GM04503 (cell line): Measurements from ENCODE around the gene DNAJC12.
"Not testable (repeated sequence)": the region's sequence is repeated elsewhere in the genome, so short reads cannot be mapped to it uniquely, and the experiment has no call there.

Source experiments
- DNase-seq: peaks from one replicate; pipeline ENCODE4 v3.0.0-alpha.2; 2012; ENCODE audit warnings: low read depth

DNAJC12 gene

DNA sequence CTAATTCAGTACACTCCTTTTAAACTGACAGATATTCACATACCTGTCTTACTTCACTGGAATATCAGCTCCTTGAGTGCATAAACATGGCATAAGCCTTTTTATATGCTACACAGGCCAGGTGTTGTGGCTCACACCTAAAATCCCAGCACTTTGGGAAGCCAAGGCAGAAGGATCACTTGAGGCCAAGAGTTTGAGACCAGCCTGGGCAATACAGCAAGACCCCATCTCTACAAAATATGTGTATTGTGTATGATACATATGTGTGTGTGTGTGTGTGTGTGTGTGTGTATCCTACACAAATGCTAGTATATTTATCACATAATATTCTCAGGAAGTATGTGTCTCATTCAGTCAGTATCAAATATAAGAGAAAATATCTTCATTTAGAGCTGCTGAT lies 45.3 kb downstream of the DNAJC12 start:
- DNase-seq: no peak

DNA sequence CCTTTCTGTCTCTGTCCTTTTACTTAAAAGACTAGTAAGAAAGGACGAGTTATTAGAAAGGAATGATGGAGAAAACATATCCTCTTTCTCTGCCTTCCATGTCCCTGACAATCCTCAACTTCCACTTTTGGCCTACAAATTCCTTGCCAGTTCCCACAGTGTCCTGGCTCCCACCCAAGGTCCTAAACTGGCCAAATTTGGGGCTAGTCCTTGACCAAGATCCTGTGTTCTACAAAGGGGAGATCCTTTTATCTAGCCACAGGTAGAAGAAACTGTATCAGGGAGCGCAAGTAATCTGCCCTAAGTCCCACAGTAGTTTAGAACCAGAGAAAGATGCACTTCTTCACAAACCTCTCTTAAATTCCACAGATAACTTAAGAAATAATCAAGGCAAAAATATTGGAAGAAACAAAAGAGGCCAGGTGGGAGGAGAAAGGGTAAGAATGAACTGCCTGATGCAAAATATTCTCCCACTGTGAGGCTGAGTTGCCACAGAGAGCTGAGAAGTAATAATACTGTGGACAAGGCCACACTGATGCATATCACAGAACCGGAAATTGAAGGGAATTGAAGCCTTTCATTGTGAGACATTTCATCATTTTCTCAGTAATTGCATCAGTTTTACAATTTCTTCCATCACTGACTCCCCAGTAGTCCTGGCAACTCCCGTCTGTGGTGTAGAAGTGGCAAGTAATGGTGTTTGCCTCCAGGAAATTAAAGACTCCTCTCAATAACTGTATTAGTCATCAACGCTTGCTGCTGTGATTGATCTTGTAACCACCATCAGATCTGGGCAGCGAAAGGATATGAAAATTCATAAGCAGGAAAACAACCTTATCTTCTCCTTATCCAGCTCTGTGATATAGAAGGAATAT lies 47.2 kb downstream of the DNAJC12 start:
- peak; percentile 11 for DNase-seq

- DNase-seq: no peak
Measured at GRCh38 chr10:67789769-67790168, 48.2 kb downstream of the DNAJC12 start.

GRCh38 chr10:67788028-67788886 lies 49.7 kb downstream of the DNAJC12 start:
- no peak for DNase-seq

DNA sequence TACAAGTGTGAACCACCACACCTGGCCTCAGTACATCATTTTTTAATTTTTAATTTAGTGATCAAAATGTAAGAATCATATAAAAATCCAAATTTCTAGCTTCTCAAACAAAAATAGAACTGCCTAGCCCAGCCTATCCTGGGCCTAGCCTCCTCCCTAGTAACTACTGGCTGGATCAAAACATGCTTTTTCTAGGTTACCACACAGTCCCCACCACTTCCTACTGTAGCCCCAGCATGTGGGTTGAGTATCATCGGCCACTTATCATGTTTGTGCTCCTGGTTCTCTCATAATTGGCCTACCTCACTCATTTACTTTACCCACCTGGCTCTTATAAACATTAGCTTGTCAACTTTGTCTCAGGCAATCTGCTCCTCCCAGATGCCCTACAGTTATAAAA lies 52.9 kb downstream of the DNAJC12 start:
- DNase-seq: no peak

GRCh38 chr10:67784474-67784873 lies 53.5 kb downstream of the DNAJC12 start:
- no peak for DNase-seq

GRCh38 chr10:67783606-67784294 lies 54.2 kb downstream of the DNAJC12 start:
- no peak for DNase-seq

DNA sequence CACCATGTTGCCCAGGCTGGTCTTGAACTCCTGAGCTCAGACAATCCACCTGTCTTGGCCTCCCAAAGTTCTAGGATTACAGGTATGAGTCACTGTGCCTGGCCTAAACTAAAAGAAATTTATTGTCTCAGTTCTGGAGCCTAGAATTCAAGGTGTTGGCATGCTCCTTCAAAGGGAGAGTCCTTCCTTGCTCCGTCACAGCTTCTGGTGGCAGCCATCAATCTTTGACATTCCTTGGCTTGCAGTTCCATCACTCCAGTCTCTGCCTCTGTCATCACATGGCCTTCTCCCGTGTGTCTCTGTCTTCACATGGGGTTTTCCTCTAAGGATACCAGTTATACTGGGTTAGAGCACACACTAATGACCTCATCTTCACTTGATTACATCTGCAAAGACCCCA lies 55.5 kb downstream of the DNAJC12 start:
- no peak for DNase-seq

- DNase-seq: no peak
Measured at GRCh38 chr10:67780759-67781538, 57.0 kb downstream of the DNAJC12 start.

DNA sequence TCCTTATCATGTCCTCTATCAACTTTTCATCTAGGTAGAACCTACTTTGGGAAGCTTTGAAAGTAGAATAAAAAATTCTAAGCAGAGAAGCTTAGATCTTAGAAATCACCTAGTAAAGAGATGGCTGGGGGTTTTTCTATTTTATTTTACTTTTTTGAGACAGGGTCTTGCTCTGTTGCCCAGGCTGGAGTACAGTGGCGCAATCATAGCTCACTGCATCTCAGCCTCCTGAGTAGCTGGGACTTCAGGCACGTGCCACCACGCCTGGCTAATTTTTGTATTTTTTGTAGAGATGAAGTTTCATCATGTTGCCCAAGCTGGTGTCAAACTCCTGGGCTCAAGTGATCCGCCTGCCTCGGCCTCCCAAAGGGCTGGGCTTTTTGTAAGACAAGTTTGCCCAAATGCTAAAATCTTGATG lies 57.8 kb downstream of the DNAJC12 start:
- DNase-seq: not testable (repeated sequence)

DNA sequence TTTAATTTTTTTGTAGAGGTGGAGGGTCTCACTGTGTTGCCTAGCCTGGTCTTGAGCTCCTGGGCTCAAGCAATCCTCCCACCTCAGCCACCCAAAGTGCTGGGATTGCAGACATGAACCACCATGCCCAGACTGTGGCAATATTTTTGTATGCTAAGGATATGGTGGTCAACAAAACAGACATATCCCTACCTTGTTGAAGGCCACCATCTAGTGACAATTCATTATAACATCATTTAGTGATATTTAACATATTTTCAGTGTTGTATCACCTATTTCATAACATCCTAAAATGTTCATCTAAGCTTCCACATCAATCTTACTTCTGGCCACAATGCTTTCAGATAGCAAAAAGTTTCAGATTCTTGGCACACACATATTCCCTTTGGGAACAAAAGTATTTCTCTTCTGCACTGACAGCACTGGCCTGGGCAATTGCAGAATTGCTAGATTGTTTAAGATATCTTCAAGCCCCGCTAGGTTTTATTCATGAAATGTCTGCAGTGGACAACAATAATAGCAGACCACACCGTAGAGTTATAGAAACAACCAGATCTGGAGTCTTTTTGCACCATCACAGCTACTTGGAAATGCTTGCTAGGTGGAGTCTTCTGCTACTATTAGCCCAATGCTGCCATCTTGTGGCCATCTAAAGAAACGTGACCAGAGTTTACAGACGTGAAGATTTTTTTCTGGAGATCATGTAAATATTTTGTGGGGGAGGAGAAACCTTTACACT lies 58.4 kb downstream of the DNAJC12 start:
- no peak for DNase-seq

DNA sequence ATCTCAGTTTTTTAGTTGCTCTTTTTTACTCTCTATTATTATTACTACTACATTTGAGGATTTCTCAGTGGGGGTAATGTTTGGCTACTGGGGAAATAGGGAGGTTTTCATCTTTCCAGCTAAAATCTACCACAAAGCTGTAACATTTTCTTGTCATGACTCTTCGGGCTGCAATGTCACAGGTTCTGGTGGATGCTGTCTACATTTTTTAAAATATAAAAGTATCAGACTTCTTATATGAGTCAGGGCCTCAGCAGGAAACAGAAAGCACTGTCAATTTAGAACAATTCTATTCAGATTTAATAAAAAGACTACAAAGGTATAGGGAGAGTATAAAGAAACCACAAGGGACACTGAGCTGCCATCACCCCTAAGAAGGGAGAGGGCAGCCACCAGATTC lies 61.6 kb downstream of the DNAJC12 start:
- DNase-seq: no peak

- no peak for DNase-seq
Measured at GRCh38 chr10:67775279-67775678, 62.7 kb downstream of the DNAJC12 start.

- no peak for DNase-seq
Measured at GRCh38 chr10:67772894-67773511, 65.0 kb downstream of the DNAJC12 start.

DNA sequence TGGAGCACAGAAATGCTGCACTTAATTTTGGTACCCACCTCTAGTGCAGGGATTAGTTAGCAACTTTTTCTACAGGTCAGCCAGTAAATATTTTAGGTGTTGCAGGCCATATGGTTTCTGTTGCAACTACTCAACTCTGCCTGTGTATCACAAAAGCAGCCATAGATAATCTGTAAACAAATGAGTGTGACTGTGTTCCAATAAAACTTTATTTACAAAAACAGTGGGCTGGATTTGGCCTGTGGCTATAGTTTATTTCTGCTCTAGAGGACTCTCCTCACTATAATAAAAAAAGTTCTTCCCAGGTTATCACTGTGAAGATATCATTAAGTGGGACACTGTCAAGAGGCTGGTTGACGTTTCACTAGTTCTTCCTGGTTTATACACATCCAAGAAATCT lies 65.8 kb downstream of the DNAJC12 start:
- no peak for DNase-seq

DNA sequence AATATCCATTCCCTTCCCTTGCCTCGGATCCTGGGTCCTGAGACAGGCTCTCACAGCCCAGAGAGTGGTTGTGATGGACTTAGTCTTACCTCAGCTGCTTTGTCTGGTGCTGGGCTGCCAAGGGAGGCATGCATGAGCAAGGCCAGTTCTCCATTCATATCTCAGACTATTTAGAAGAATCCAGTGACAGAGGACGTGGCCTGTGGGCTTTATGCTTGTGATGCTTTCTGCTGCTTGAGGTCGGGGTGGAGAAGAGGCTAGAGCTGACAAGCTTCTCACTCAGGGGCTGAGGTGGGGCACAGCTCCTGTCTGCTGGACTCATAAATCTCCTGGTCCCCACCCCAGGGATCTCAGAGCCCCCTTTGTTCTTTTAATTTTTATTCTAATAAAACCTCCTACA lies 66.8 kb downstream of the DNAJC12 start:
- DNase-seq: no peak

DNA sequence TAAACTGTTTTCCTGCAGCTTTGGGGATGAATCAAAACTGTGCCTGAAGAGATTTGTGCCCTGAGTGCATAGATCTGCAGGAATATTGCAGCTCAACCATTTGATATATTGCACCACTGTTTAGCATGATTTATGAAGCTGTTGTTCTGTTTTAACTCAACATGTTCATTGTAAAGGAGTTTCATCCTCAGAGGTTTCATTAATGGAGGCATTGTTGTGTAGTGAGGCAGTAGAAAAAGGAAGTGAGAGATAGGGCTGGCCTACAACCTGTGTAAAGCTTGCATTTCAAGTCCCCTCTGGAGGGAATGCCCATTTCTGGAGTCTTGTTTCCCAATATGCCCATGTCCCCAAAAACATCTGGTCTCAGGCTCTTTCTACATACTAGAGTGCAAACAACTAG lies 67.5 kb downstream of the DNAJC12 start:
- DNase-seq: no peak

GRCh38 chr10:67767244-67767643 lies 70.7 kb downstream of the DNAJC12 start:
- no peak for DNase-seq

DNA sequence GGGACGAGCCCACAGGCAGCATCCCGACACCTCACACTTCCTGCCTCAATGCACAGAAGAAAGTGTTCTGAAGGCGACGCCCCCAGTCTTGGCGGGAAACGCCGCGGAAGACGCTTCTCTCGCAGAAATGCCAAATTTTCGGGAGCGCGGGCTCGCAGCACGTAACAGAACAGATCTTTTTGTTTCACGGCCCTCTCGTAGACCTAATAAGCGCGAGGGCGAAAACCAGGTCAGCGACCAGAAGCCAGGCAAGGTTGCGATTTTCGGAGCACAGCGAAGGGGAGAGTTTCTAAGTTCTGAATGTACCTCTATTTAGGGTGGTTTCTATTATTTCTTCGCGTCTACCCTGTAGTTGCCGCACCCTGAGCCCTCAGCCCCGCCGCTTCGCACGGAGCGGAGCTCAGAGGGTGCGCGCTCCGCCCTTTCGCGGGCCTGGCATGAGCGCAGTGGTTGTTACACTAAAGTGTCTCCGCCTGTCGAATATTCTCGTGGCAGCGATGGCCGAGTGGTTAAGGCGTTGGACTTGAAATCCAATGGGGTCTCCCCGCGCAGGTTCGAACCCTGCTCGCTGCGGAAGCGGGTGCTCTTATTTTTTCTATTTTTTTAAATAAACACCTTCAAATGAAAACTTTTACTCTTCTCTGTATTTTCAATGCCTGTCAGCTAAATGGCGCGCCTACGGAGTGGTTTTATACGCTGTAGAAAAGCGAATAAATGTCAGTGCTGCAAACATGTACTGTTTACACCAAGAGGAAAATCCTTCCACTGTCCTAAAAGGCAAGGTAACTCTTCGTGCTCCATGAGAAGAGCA lies 73.8 kb downstream of the DNAJC12 start:
- peak; percentile 67 for DNase-seq
